HL-60 (cell line): ENCODE results near the gene RAB1A.

Source experiments
- GABPA ChIP-seq: IDR thresholded peaks from 2 replicates; pipeline ENCODE4 v1.6.1; 2012; ENCODE audit warnings: low read depth
- POLR2AphosphoS5 ChIP-seq: IDR thresholded peaks from 2 replicates; pipeline ENCODE4 v1.6.1; 2012; ENCODE audit warnings: low read depth
- TF ChIP-seq, protein P1 (sequence below): IDR thresholded peaks from one replicate; pipeline ENCODE4 v1.5.1; 2011; ENCODE audit warnings: low read length, control low read depth, inconsistent platforms; ENCODE audit not compliant: insufficient read depth
- TF ChIP-seq, protein P2 (sequence below): IDR thresholded peaks from 2 replicates; pipeline ENCODE4 v1.6.1; 2012; ENCODE audit warnings: low read depth; ENCODE audit not compliant: insufficient replicate concordance

DNA sequence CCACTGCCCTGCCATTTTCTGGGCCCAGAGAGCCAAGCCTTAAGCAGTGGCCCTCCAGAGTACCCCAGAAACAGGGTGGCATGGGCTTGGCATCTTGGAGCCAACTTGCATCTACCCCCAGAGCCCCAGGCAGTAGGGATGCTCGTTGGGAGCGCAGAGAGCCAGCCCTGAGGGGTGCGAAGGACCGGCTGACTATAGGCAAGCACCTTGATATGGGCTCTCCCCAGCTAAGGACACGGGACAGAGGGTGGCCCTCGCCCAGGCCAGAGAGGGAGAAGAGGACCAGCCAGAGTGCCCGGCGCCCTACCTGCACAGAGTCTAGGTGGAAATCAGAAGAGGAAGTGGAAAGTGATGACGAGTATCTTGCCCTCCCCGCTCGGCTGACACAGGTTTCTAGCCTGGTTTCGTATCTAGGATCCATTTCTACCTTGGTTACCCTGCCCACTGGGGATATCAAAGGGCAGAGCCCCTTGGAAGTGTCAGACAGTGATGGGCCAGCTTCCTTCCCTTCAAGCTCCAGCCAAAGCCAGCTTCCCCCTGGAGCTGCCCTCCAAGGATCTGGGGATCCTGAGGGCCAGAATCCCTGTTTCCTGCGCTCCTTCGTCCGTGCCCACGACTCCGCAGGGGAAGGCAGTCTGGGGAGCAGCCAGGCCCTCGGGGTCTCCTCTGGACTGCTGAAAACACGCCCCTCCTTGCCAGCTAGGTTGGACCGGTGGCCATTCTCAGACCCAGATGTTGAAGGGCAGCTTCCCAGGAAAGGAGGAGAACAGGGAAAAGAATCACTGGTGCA is 57.5 kb downstream of the RAB1A start:
- TF ChIP-seq, protein P1, sequence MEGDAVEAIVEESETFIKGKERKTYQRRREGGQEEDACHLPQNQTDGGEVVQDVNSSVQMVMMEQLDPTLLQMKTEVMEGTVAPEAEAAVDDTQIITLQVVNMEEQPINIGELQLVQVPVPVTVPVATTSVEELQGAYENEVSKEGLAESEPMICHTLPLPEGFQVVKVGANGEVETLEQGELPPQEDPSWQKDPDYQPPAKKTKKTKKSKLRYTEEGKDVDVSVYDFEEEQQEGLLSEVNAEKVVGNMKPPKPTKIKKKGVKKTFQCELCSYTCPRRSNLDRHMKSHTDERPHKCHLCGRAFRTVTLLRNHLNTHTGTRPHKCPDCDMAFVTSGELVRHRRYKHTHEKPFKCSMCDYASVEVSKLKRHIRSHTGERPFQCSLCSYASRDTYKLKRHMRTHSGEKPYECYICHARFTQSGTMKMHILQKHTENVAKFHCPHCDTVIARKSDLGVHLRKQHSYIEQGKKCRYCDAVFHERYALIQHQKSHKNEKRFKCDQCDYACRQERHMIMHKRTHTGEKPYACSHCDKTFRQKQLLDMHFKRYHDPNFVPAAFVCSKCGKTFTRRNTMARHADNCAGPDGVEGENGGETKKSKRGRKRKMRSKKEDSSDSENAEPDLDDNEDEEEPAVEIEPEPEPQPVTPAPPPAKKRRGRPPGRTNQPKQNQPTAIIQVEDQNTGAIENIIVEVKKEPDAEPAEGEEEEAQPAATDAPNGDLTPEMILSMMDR, result no peak
- TF ChIP-seq POLR2AphosphoS5, result no peak
- no peak for TF ChIP-seq GABPA
- TF ChIP-seq, protein P2, sequence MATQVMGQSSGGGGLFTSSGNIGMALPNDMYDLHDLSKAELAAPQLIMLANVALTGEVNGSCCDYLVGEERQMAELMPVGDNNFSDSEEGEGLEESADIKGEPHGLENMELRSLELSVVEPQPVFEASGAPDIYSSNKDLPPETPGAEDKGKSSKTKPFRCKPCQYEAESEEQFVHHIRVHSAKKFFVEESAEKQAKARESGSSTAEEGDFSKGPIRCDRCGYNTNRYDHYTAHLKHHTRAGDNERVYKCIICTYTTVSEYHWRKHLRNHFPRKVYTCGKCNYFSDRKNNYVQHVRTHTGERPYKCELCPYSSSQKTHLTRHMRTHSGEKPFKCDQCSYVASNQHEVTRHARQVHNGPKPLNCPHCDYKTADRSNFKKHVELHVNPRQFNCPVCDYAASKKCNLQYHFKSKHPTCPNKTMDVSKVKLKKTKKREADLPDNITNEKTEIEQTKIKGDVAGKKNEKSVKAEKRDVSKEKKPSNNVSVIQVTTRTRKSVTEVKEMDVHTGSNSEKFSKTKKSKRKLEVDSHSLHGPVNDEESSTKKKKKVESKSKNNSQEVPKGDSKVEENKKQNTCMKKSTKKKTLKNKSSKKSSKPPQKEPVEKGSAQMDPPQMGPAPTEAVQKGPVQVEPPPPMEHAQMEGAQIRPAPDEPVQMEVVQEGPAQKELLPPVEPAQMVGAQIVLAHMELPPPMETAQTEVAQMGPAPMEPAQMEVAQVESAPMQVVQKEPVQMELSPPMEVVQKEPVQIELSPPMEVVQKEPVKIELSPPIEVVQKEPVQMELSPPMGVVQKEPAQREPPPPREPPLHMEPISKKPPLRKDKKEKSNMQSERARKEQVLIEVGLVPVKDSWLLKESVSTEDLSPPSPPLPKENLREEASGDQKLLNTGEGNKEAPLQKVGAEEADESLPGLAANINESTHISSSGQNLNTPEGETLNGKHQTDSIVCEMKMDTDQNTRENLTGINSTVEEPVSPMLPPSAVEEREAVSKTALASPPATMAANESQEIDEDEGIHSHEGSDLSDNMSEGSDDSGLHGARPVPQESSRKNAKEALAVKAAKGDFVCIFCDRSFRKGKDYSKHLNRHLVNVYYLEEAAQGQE, result no peak
